ENCODE measurements around the gene C15orf40.
"Not testable (repeated sequence)": the region's sequence is repeated elsewhere in the genome, so short reads cannot be mapped to it uniquely, and the experiment has no call there.

The C15orf40 gene

DNA sequence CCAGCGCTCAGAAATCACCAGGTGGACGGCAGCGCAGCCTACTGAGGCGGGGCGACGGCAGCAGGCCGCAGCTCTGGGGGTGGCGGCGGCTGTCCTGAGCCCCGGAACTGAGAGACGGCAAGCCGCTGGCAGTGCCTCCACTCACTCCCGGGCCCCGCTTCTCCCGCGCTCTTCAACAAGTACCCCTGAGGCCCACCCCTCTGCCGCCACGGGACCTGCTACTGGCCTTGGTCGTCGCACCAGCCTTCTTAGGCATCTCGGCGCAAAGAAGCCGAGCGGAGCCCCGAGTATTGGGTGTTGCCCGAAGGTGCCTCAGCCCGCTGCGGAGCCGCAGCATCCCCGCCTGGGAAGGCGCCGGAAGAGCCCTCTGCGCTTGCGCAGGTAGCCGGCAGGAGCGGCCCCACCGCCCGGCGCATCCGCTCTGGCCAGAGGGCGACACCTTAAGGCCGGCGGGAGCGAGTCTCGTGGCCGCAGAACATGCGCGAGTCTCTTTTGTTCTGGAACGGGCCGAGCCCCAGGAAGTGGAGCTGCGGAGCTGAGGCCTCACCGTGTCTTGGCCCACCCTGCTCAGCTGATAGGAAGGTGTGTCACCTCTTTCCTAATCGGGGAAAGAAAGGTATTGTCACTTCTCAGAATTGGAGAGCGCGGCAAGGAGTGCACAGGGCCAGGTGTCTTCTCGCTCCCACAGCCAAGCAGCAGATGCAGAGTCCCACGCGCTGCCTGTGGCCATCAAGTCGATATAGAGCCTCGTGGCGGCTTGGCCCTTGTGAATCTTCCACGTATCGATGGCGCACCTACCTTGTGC is at the start of gene C15orf40:
TSS of gene C15orf40 (minus strand) at position 369 of the 805 bp plus-strand sequence. CDS start at position 337, 32 bp downstream.
- H3K27ac ChIP-seq, result peak within 1 kb of the TSS; percentile 68 to 96 (median 89)

DNA sequence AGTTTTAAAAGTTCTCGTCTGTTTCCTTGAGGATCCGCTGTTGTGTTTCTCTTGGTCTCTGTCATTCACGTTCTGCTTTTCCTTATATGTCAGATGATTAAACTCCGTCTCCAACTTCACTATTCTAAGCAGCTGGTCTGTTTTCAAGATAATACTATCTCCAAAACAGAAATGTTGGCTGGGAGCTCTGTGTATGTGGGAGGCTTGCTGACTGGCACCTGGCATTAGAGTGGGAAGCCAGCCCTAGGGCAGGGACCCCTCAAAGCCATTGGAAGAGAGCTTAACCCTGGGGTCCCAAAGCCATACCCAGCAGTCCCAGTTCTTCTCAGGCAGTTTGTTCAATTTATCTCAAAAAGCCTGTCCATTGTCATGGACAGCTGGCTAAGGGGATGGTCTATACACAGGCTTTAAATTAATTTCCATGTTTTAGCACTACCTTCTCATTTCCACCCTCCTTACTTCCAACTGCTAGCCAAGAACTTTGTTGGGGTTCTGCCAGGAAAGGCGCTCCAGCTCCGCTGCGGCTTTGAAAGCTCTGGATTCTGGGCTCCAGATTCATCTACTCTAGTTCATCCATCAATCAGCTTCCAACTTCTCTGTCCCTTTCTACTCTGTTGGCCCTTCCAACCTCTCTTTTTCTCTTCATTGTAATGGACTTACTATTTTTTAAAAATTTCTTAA is 46.4 kb upstream of the C15orf40 start:
- Histone ChIP-seq H3K27ac (no peak overlapping the region), H3K4me3 (no peak overlapping the region)

More for the DNA sequence above, at the start of gene C15orf40:
- H3K4me3 ChIP-seq, result peak within 1 kb of the TSS; percentile 86 to 100 (median 98)

- no peak overlapping the region for H3K4me3 ChIP-seq
- H3K27ac ChIP-seq, result no peak overlapping the region
Measured at GRCh38 chr15:83057002-83057401, 45.6 kb upstream of the C15orf40 start.

- no peak overlapping the region for H3K27ac ChIP-seq
- H3K4me3 ChIP-seq, result no peak overlapping the region
Measured at GRCh38 chr15:83053151-83053550, 41.7 kb upstream of the C15orf40 start.

GRCh38 chr15:83046558-83047127 is 35.2 kb upstream of the C15orf40 start:
- Histone ChIP-seq H3K27ac (peak overlapping the region in 2 of 21 experiments; percentile 8 to 42), H3K4me3 (no peak overlapping the region)

DNA sequence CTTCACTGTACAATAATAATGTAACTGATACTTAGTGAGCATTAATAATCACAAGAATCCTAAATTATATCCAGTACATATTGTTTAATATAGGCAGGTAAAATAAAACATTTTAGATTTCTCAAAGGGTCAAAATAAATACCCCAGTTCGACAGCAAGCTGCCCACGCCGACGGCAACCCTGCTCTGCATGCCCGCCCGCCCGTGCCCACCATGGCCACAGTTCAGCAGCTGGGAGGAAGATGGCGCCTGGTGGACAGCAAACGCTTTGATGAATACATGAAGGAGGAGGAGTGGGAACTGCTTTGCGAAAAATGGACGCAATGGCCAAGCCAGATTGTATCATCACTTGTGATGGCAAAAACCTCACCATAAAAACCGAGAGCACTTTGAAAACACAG is 32.7 kb upstream of the C15orf40 start:
- Histone ChIP-seq H3K4me3 (no peak overlapping the region), H3K27ac (no peak overlapping the region)

GRCh38 chr15:83039206-83039605 is 27.8 kb upstream of the C15orf40 start:
- Histone ChIP-seq H3K4me3 (no peak overlapping the region), H3K27ac (no peak overlapping the region)

DNA sequence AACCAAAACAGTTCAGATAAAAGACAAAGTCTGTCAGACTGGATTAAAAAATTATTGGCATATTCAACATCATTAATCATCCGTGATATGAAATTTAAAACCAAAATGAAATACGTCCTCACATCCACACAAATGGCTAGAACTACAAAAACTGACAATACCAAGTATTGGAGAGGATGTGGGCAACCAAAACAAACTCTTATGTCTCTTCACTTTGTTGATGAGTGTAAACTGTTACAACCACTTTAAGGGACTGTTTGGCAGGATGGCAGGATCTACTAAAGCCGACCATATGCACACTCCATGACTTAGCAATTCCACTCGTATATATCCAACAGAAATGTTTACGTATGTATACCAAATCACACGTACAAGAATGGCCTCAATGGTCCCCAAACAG is 24.8 kb upstream of the C15orf40 start:
- no peak overlapping the region for H3K27ac ChIP-seq
- no peak overlapping the region for H3K4me3 ChIP-seq

- not testable (repeated sequence) for H3K4me3 ChIP-seq, H3K27ac ChIP-seq
Measured at GRCh38 chr15:83031234-83031633, 19.8 kb upstream of the C15orf40 start.

DNA sequence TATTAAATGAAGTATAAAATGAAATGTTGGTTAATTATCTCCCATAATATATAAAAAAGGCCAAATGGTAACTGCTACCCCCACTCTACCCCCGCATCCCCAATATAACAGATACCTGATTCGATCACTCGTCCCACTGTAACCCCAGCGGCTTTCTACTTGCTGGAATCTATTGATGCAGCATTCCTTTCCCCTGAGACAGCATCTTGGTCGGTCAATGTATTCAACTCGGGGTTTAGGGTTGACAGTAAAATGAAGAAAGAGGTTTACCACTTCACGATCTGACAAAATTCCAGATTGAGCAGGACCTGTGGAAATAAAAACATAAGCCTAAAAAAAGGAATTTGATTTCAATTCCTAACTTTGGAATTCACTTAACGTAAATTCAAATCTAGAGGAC is 18.6 kb upstream of the C15orf40 start:
- Histone ChIP-seq H3K4me3 (no peak overlapping the region), H3K27ac (no peak overlapping the region)

DNA sequence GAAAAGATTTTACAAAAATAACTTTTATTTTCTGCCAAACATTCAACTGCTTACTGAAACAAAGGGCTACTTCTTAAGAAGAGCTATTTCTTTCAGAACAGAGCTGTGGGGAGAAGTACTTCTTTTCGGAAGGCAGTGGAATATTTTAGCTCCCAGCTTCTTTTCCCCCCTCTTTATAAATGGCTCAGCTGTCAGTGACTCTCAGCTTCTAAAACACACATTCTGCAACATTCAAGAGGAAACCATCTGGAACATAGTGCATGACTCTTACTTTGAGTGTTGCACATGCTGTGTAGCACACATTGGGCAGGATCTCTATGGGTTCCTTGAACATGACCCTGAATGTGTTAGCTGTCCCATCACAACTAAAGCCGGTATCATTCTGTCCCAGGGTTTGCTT is 7.0 kb upstream of the C15orf40 start:
- no peak overlapping the region for H3K27ac ChIP-seq
- H3K4me3 ChIP-seq, result no peak overlapping the region

- Histone ChIP-seq H3K4me3 (no peak overlapping the region), H3K27ac (no peak overlapping the region)
Measured at GRCh38 chr15:83016906-83017305, 5.5 kb upstream of the C15orf40 start.

DNA sequence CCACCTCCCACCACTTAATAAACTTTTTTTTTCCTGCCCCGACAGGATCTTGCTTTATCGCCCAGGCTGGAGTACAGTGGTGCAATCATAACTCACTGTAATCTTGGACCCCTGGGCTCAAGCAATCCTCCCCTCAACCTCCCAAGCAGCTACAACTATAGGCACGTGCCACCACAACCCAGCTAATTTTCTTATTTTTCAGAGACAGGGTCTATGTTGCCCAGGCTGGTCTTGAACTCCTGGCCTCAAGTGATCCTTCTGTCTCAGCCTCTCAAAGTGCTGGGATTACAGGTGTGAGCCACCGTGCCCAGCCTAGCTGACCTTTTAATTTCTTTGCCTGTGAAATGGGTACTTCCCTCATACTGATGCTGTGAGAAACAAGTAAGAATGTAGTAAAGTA is 3.9 kb upstream of the C15orf40 start:
- Histone ChIP-seq H3K27ac (no peak overlapping the region), H3K4me3 (no peak overlapping the region)

DNA sequence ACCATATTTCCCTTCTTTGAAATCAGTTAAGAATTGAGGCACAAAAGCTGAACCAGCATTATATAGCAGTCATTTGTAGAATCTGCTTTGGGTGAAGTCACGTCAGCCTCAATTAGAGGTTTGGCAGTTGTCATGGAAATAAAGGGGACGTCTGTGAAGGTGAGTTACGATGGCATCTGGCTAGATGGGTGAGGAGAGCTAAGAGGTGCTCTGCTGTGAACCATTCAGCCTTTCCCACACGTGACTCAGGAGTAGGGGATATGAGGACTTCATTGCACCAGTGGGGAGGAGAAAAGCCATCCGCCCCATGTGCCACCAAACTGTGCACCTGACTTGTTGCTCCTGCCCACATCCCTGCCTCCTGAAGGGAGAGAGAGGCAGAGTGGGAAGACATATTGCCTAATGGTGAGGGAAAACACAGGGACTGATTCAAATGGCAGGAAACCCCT is 2.8 kb upstream of the C15orf40 start:
- no peak overlapping the region for H3K4me3 ChIP-seq
- peak overlapping the region in 1 of 21 experiments; percentile 28 for H3K27ac ChIP-seq

GRCh38 chr15:83012636-83013035 is 1.2 kb upstream of the C15orf40 start:
- Histone ChIP-seq H3K27ac (peak overlapping the region in 7 of 21 experiments; percentile 72 to 96 (median 91)), H3K4me3 (peak overlapping the region in 1 of 7 experiments; percentile 98)

- Histone ChIP-seq H3K27ac (peak overlapping the region in 20 of 21 experiments; percentile 72 to 96 (median 90)), H3K4me3 (peak overlapping the region; percentile 86 to 100 (median 98))
Measured at GRCh38 chr15:83012076-83012426, 612 bp upstream of the C15orf40 start.

DNA sequence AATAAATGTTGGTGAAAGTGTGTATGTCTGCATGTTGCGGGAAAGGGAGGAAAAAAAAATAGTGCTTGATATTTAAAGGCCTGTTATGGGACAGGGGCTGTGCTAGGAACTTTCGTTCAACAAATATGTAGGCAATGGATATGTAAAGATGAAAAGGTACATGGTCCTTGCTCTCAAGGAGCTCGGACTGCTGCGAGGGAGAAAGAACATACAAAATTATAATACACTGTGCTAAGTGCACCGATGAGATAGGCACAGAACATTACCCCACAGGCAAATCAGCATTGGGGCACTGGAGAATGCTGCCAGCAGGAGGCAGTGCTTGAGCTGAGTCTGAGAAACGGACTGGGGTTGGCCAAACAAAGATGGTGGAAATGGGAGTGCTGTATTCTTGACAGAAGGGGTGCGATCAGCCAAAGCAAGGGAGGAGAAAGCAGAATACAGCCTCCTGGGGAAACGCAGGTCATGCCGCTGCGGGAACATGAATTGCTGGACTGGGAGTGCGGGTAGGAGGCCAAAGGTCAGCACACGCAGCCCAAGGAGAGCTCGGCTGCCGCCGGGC is 649 bp downstream of the C15orf40 start:
- H3K4me3 ChIP-seq, result peak overlapping the region; percentile 86 to 100 (median 98)
- H3K27ac ChIP-seq, result peak overlapping the region; percentile 68 to 96 (median 89)

- Histone ChIP-seq H3K27ac (peak overlapping the region in 1 of 21 experiments; percentile 61), H3K4me3 (peak overlapping the region in 1 of 7 experiments; percentile 34)
Measured at GRCh38 chr15:83000672-83001031, 10.8 kb downstream of the C15orf40 start.

DNA sequence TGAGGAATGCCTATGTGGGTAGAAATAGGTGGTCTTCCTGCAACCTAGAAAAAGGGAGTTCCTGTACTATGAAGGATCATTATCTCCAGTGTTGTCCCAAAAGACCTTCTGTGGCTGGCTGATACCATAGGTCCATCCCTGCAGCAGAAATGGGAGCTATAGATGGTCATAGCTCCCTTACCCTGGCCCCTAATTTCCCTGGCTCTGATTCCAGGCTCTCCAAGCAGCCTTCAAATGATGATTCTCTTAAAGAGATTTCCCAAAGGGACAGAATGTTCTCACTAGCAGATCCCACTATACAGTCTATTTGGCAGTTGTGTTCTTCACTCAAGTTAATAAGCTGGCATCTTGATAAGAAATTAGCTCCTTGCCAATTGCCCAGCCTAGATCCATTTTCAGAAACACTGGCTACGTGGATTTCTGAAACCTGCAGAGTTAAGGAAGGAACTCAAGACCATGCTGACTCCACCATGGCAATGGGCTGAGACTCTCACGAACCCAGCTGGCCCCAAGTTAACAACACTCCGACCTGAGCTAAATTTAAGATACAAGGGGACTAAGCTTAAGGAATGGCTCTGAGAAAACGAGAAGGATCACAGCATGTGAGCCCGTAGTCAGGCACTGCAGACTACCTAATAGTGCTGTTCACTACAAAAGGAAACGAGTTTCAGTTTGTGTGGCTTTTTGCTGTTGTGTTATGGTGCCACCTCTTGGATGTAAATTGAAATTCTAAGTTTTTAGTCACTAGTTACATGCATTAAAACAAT is 11.4 kb downstream of the C15orf40 start:
- Histone ChIP-seq H3K4me3 (peak overlapping the region in 2 of 7 experiments; percentile 13 to 34), H3K27ac (peak overlapping the region in 5 of 21 experiments; percentile 6 to 61 (median 22))

GRCh38 chr15:82999426-82999825 is 12.0 kb downstream of the C15orf40 start:
- H3K27ac ChIP-seq, result no peak overlapping the region
- no peak overlapping the region for H3K4me3 ChIP-seq

Measured in skin epidermis (tissue), 12 donors.